T1000 (cell line): ENCODE data around the gene MRM2.
"Not testable (repeated sequence)": the region's sequence is repeated elsewhere in the genome, so short reads cannot be mapped to it uniquely, and the experiment has no call there.

Experiments
- DNase-seq: peaks from one replicate; lab custom pipeline; 2025; ENCODE audit warnings: mixed read lengths; lab: John Stamatoyannopoulos, UW

Gene MRM2

GRCh38 chr7:2241580-2242540, at the start of gene MRM2, which contains the start of gene NUDT1:
TSS of gene MRM2 (minus strand) at chr7:2242205. CDS start at chr7:2242169, 36 bp downstream.
TSS of gene NUDT1 (plus strand) at chr7:2242226. CDS start at chr7:2244575, 2,349 bp downstream.
- peak; percentile 63 for DNase-seq

GRCh38 chr7:2290877-2291276, 48.9 kb upstream of the MRM2 start:
- DNase-seq = no peak

DNA sequence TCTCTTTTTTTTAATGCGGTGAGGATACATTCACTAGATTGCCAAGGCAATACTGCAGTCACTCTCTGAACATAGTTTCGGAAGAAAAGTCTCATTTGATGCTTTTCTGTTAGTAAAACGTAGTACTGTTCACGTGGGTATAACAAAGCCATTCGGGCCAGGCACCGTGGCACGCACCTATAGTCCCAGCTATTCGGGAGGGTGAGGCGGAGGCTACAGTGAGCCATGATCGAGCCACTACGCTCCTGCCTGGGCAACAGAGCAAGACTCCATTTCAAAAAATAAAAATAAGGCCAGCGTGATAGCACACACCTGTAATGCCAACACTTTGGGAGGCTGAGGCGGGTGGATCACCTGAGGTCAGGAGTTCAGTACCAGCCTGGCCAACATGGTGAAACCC, 47.6 kb upstream of the MRM2 start:
- no peak for DNase-seq

DNA sequence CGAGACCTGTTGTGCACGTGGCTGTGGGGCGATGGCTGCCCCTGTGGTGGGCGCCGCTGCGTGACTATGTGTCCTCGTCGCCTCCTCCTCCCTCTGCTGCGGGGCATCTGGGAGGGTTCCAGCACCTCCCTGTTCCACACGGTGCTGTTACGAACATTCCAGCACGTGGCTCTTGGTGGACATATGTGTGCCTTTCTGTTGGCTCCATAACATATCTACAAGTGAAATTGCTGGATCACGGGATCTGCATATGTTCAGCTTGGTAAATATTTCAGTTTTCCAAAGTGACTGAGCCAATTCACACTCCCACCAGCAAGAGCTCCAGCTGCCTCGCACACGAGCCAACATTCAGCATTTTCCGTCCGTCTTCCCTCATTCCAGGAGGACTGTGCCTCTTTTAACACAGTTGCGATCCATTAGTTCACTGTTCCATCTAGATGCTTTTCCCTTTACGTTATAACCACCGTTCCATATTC, 47.1 kb upstream of the MRM2 start:
- DNase-seq = no peak

DNA sequence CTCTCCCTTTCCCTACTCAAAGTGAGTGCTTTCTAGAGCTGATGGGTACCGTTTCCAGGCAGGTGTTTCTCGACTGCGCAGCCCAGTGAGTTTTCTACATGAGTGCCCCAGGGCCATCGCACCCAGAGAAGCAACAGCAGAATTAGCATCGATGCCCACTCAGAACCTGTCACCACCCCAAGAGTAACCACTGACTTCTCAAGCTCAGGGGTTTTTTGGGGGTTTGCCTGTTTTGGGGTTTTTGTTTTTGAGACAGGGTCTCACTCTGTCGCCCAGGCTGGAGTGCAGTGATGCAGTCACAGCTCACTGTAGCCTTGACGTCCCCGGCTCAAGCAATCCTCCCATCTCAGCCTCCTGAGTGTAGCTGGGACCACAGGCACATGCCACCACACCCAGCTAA, 46.5 kb upstream of the MRM2 start:
- DNase-seq = no peak

DNA sequence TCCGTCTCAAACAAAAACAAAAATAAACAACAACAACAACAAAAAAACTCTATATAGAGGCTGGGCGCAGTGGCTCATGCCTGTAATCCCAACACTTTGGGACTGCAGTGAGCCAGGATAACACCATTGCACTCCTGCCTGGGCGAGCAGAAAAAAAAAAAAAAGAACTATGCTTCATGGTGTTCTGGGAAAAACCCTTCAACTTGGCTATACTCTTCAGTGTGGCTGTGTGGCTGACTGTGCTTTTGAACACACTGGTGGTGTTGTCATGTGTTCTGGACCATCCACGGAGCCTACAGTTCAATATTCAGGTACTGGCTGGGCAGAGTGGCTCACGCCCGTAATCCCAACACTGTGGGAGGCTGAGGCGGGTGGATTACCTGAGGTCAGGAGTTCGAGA, 45.7 kb upstream of the MRM2 start:
- DNase-seq = no peak

DNA sequence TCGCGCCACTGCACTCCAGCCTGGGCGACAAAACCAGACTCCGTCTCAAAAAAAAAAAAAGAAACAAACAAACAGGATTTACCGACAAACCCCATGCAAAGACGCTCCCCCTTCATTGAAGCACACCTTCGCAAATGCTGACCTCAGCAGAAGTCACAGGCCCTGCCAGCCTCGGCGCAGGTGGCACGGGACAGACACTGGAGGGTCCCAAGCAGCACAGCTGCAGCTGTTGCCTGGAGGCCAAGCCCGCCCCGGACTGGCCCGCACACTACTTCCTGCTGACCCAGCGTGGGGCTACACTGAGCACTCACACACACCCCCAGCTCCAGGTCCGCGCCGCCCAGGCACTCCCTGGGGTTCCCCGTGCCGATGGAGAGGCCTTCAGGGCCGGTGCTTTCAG, 41.1 kb upstream of the MRM2 start:
- no peak for DNase-seq

- no peak for DNase-seq
These were observed 40.3 kb upstream of the MRM2 start for GRCh38 chr7:2282185-2282751.

- no peak for DNase-seq
These were observed 39.5 kb upstream of the MRM2 start for GRCh38 chr7:2281541-2281940.

DNA sequence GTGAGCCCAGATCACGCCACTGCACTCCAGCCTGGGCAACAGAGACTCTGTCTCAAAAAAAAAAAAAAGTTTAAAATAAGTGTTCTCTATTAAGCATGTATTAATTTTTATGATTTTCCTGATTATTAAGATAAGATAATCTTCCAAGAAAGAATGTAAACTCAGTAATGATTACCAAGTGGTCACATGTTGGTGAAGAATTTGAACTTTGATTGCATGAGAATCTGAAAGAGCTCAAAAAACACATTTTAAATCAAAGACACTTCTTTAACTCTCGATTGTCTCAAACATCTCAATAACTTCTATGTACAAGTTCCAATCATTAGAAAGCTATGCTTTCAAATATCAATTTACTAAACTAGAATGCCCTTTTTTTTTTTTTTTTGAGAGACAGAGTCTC, 38.4 kb upstream of the MRM2 start:
- DNase-seq = no peak

DNA sequence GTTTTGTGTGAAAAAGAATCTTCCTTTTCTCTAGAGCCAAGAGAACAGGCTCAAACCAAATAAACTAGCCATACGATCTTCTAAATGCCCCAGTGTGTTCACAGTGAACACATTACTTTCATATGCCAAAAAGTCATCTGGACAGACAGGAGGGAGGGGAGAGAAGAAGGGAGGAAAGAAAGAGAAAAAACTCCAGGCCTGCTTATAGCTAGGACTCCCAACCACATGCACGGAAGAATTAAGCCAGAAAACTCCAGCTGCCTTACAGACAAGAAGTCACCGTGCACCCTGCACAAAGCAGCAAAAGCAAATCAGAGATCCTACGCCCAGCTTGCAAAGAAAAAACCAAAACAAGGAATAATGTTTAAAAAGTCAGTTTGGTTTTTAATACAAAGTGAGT, 37.9 kb upstream of the MRM2 start:
- DNase-seq = no peak

DNA sequence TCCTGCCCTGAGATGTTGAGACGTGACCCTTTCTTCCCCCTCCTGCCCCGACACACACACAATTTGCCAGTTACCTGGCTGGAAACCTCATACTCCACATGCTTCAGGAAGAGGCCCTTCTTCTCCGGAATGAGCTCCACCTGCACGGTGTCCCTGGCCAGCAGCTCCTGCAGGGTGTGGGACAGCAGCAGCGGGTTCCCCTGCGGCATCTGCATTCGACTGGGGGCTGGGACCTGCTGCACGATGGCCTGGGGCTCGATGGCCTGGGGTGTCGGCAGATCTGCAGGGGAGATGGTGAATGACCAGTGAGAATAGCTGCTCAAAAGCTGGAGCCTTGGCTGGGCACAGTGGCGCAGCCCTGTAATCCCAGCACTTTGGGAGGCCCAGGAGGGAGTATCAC, 36.0 kb upstream of the MRM2 start:
- DNase-seq = no peak

GRCh38 chr7:2276107-2276506, 34.1 kb upstream of the MRM2 start:
- no peak for DNase-seq

DNA sequence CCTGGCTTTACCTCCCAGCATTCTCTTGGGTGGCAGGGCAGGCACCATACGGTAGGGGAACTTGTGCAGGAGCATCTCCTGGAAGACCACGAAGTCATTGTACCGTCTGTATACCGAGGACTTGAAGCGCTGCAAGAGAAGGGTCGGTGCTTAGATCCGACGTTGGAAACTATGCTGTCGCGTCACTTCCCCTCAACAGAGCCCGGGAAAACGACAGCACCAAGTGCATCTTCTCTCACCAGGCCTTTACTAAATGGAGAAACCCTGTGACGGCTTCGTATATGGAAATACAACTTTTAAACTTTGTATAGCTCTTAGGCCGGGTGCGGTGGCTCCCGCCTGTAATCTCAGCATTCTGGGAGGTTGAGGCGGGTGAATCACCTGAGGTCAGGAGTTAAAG, 33.1 kb upstream of the MRM2 start:
- DNase-seq = no peak

DNA sequence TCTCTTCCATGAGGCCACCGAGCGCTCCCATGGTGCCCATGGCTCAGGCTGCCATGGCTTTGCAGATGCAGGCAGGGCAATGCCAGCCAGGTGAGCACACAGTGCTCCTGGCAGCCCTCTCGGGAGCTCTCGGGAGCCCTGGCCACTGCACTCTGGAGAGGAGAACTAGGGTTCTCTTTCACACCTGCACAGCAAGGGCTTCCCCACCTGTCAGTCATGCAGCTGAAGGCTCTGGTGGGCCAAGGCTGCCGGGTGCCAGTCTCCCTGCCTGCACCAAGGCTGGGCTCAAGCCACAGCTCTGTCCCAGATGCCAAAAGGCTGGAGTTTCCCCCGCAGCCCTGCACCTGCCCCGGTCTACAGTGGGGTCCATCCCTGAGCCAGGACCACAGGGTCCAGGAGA, 32.7 kb upstream of the MRM2 start:
- no peak for DNase-seq

DNA sequence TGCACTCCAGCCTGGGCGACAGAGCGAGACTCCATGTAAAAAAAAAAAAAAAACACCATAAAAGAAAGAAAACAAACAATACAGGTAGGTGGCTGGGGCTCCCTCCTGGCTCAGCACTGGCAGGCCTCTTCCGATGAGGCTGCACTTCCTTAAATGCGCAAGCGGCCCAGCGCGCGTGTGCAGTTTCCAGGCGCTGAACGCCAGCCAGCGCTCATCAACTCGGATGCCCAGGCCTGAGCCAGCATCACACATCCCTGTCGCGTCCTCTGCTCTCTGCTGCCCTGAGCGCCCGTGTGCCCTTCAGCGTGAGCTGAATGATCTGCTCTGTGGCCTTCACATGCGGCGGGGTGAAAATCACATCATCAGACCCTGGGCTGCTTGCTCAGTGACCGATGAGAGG, 31.9 kb upstream of the MRM2 start:
- no peak for DNase-seq

DNA sequence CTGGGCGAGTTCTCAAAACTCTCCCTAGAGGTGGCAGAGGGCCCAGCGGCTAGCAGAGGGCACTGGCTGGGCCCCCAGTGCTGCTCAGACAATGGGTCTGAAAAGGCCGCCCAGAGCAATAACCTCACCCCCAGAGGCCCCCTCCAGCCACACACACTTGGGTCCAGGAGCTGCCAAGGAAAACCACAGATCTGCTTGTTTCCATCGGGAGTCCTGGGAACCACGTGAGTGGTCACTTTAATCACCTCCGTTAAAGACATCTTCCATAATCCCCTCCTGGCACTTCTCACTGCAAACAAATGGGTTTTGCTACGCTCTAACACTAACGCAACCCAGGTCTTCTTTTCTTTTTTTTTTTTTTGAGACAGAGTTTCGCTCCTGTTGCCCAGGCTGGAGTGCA, 30.0 kb upstream of the MRM2 start:
- DNase-seq = no peak

DNA sequence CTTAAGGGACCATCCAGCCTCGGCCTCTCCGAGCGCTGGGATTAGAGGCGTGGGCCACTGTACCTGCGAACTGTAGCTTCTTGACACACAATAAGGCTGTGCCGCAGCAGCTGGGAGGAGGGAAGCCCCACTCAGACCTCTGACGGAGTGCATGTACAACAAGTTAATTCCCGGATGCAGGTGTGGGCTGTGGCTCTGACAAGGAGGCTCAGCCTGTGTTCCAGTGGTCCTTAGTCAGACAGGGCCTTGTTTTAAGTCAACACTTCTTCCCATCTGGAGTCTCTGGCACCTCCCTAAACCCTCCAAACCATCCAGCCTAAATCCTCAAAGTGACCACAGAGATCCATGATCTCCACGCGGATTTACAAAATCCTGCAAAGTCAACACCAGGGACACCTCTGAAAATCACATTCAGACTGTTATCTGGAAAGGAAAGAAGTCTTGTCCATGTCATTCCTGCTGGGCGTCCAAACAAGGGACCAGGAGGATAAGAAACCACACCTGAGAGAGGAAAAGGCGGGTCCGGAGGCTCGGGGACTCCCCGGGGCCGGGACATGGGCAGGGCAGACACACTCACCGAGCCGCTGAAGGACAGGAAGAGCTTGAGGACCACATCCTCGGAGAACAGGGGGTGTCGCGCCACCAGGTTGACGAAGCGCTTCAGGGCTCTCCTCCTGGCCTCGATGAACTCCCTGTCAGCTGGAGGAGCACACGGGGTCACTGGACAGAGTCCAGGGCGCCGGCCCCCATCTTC, 29.4 kb upstream of the MRM2 start:
- no peak for DNase-seq

DNA sequence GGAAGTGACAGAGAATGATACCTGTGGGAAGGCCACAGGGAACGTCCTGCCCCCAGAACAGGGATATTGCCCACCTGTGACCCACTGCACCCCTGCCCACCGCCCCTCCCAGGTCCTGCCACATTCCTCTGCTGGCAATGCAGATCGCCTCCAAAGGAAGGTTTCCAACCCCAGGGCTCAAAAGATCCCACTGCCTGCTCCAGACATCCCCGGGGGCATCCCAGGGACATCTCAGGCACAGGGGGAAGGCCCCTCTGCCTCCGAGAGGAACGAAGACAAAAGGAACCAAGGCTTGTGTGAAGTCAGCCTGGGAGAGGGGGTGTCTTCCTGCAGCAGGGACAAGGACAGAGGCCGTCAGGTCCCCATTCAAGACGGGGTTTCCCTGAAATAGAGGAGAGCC, 28.5 kb upstream of the MRM2 start:
- no peak for DNase-seq

- DNase-seq = no peak
These were observed 28.0 kb upstream of the MRM2 start for GRCh38 chr7:2269991-2270460.

- not testable (repeated sequence) for DNase-seq
These were observed 27.3 kb upstream of the MRM2 start for GRCh38 chr7:2269089-2269990.
